ENCODE measurements around the gene C1D.

Gene C1D

DNA sequence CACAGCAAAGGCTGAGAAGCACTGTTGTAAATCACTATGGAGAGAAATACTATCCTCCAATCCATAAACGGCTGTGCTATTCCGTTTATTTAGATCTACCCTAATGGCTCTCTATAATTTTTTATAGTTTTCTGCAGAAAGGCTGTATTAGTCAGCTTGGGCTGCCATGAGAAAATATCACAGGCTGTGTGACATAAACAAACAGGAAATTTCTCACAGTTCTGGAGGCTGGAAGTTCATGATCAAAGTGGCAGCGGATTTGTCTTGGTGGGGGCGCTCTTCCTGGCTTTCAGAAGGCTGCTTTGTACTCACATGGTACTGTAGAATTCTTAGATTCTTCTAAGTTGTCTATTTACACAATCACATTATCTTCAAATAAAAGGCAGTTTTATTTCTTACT lies 44.1 kb downstream of the C1D start:
- TF ChIP-seq, protein P1, sequence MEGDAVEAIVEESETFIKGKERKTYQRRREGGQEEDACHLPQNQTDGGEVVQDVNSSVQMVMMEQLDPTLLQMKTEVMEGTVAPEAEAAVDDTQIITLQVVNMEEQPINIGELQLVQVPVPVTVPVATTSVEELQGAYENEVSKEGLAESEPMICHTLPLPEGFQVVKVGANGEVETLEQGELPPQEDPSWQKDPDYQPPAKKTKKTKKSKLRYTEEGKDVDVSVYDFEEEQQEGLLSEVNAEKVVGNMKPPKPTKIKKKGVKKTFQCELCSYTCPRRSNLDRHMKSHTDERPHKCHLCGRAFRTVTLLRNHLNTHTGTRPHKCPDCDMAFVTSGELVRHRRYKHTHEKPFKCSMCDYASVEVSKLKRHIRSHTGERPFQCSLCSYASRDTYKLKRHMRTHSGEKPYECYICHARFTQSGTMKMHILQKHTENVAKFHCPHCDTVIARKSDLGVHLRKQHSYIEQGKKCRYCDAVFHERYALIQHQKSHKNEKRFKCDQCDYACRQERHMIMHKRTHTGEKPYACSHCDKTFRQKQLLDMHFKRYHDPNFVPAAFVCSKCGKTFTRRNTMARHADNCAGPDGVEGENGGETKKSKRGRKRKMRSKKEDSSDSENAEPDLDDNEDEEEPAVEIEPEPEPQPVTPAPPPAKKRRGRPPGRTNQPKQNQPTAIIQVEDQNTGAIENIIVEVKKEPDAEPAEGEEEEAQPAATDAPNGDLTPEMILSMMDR (IDR thresholded peaks at IDR 0.05; ENCODE audit: low read depth, low read length) = no peak
- no peak for DNase-seq (ENCODE audit: extremely low read depth, low read depth)

DNA sequence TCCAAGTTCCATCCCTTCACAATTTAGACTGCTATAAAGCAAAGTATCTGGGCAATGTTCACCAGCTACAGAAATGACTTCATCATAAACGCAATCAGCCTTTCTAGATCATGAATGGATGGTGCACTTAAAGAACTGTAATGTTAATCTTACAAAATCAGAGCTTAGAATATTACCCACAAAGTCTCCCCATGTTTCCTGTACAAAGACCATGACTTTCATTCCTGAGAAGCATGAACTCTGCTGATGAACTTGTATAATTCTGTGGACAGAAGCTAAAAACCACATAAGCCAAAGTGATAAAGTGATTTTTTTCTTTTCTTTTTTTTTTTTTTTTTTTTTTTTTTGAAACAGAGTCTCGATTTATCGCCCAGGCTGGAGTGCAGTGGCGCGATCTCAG lies 53.3 kb downstream of the C1D start:
- TF ChIP-seq, protein P1 (IDR thresholded peaks at IDR 0.05; ENCODE audit: low read depth, low read length) = no peak
- DNase-seq (ENCODE audit: extremely low read depth, low read depth) = no peak

DNA sequence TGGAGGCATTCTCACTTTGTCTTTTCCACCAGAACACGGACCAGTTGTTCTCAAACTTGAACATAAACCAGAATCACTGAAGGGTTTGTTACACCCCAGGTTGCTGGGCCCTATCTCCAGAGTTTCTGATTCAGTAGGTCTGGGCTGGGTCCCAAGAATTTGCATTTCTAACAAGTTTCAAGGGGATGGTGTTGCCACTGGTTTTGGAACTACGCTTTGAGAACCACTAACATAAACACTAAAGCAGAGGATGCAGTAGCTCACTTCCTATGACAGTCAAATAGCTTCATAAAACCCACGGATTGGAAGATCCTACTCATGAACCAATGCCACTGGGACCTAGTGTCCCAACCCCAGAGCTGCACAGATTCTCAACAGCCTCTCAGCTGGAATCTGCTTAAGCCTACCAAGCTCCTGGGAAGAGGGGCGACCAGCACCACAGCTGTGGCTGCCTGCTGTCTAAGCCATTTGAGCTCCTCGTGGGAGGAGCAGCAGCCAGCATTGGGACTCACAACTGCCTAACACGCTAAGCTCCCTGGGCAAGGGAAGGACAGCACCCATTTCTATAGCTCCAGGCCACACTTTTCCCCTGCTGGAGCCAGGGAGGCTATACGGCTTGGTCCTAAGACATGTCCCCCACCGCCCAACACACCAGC lies 62.5 kb downstream of the C1D start:
- DNase-seq (ENCODE audit: extremely low read depth, low read depth) = no peak
- TF ChIP-seq, protein P1 (IDR thresholded peaks at IDR 0.05; ENCODE audit: low read depth, low read length) = no peak

DNA sequence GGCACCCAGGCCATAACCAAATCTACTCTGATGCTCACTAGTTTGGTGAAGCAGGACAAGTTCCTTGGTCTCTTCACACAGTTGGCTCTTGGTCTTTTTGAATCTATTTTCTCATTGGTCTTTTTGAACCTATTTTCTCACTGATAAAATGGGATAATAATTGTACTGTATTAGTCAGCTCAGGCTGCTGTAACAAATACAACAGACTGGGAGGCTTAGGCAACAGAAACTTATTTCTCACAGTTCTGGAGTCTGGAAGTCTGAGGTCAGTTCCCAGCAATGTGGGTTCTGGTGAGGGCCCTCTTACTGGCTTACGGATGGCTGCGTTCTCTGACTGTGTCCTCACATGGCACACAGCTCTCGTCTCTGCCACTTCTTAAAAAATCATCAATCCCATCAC lies 63.5 kb downstream of the C1D start:
- no peak for DNase-seq (ENCODE audit: extremely low read depth, low read depth)
- TF ChIP-seq, protein P1 (IDR thresholded peaks at IDR 0.05; ENCODE audit: low read depth, low read length) = no peak

DNA sequence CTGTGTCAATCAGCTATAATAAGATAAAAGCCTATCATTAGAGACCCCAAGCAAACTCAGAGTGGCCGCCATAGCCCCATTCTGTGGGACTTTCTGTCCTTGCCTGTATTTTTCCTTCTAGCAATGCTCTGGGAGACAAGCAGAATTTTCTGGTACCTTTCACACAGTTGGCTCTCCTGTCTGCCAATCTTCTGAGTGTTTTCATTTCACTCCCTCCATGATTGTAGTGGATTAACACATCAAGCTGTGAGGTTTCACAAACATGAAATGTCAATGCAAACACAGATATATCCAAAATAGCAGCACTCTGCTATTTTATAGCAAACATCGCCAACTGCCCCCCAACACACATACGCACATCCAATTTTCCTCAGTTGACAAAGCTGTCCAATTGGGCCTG lies 64.9 kb downstream of the C1D start:
- TF ChIP-seq, protein P1 (IDR thresholded peaks at IDR 0.05; ENCODE audit: low read depth, low read length) = no peak

DNA sequence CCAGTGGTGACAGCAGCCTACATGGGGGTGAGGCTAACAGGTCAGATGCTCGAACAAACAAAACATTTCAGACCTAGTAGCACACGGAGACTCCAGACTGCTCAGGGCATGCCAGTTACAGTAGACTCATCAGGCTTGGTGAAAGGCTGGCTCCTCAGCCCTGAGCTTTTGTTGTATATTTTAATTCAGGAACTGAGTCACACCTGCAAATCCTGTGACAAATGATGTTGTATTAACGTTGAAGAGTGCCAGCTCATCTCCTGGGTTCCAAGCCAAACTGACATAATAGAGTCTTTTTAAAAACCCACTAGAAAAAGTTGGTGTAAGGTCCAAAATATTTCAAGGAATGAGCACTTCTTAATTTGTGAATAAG lies 65.3 kb downstream of the C1D start:
- TF ChIP-seq, protein P1 (IDR thresholded peaks at IDR 0.05; ENCODE audit: low read depth, low read length) = no peak
- DNase-seq (ENCODE audit: extremely low read depth, low read depth) = no peak

More for the DNA sequence above, 64.9 kb downstream of the C1D start:
- no peak for DNase-seq (ENCODE audit: extremely low read depth, low read depth)

DNA sequence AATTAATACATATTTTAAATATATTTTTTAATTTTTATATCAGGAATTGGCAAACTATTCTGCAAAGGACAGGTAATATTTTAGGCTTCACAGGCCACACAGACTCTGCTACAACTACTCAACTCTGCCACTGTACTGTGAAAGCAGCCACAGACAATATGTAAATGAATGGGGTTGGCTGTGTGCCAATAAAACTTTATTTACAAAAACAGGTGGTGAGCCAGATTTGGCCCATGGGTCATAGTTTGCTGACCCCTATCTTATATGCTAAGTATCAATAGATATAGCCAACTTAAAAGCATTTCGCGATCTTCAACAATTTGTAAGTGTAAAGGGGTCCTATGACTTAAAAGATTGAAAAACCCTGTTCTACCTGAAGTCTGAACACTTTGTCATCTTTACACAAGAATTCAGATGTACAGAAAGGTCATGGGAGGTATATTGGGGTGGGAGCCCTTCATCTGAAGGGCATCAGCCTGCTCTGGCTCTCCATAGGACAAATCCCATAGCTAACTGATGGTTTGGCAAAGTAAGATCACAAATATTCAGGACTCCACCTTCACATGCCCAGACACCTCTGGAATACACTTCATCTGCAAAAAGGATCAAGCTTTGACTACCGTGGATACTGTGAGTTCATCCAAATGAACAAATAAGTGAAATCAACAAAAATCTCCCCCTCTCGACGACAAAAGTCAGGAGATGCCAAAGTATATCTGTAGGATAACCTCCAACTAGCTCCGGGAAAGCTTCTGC lies 65.9 kb downstream of the C1D start:
- TF ChIP-seq, protein P1 (IDR thresholded peaks at IDR 0.05; ENCODE audit: low read depth, low read length) = no peak
- no peak for DNase-seq (ENCODE audit: extremely low read depth, low read depth)
